Measurements from ENCODE around the gene ABCB9. TPM values are rescaled to one million over a fixed set of nuclear protein-coding genes. Genes with fewer than 3 reads are reported as not detected.
"Not testable (repeated sequence)": the region's sequence is repeated elsewhere in the genome, so short reads cannot be mapped to it uniquely, and the experiment has no call there.

The ABCB9 gene
- total RNA-seq, 2 donors from 2014 or later: 4.3 to 4.5 TPM

DNA sequence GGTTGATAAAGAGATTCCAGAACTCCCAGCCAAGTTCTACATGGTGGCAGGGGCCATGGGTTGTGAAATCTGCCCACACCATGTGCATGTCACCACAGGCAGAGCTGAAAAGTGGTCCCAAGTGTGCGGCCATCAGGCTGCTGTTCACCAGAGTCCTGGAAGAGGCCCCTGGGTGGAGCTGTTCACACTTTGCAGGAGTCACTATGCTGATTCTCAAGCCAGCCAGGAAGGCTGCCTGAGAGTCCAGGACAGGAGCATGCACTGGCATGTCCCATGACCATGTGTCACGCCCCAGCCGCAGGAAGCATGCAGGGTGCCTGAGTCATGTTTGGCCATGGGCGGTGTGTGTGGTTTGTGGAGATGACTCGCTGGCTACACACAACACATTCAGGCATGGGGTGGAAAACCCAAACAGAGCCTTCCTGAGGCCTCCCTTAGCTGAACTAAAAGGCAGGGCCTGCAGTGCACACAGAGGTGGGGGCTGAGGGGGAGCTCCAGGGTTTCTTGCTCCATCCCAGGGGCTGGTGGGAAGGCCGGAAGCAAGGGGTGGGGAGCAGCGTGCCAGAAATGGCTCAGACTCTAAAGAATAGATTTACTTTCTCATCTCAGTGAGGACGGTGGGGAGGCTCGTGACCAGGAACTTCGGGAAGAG, 19.4 kb downstream of the ABCB9 start:
- Histone ChIP-seq H3K36me3 (no peaks in the 10 kb centered on the region), H3K27me3 (no peaks in the 10 kb centered on the region), H3K9me3 (no peaks in the 10 kb centered on the region), H3K27ac (peak overlapping the region; percentile 53), H3K4me1 (peaks cover 19% of the 10 kb centered on the region), H3K9ac (ENCODE audit: low read depth in 2 of 2, low read length in 2 of 2) (peak overlapping the region; percentile 57 to 60), H3K4me3 (no peak overlapping the region)
- peak; percentile 85 for DNase-seq
- TF ChIP-seq, protein P1, sequence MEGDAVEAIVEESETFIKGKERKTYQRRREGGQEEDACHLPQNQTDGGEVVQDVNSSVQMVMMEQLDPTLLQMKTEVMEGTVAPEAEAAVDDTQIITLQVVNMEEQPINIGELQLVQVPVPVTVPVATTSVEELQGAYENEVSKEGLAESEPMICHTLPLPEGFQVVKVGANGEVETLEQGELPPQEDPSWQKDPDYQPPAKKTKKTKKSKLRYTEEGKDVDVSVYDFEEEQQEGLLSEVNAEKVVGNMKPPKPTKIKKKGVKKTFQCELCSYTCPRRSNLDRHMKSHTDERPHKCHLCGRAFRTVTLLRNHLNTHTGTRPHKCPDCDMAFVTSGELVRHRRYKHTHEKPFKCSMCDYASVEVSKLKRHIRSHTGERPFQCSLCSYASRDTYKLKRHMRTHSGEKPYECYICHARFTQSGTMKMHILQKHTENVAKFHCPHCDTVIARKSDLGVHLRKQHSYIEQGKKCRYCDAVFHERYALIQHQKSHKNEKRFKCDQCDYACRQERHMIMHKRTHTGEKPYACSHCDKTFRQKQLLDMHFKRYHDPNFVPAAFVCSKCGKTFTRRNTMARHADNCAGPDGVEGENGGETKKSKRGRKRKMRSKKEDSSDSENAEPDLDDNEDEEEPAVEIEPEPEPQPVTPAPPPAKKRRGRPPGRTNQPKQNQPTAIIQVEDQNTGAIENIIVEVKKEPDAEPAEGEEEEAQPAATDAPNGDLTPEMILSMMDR (IDR thresholded peaks at IDR 0.05): no peak
- intact Hi-C loops (cut with DNase I): no loop called here

DNA sequence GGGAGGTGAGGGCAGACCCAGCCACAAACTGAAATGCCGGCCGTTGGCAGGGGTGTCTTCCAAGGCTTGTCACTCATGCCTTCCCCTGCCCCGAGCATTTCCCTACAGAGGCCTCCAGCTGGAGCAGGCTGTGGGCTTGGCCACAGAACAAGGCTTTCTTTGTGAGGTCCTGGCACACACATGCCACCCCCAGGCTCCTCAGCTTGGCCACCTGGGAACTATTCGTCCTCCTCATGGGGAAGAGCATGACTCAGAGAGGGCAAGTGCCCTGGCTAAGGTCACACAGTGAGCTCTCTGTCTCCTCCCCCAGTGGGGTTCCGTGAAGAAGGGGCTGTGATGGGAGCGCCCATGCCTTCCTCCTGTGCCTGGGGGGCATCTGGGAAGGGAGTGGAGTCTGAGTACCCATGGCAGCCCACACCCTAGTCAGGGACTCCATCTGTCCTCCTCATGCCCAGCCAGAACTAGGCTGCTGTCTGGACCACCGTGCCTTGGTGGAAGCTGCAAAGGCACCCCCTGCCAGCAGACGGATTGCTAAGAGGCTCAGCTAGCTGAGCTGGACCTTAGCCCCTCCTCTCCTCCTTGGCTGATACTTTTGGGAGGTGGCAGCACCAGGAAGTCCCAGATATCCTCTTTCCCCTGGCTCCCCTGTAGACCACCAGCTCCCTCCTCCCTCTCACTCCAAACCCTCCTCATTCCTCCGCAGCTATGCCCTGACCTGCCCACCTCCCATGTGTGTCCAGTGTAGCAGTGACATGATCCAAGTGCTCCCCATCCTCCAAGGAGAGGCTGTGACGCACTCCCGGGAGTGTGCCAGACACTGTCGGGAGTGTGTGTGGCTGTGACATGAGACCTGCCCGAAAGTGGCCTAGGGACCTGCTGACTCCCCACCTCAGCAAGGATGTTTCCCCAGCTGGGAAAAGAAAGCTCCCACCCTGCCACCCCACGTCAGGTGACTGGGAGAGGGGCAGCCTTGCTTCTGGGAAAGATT, 21.4 kb downstream of the ABCB9 start:
- intact Hi-C loops (cut with DNase I): no loop called here
- DNase-seq: no peak
- Histone ChIP-seq H3K4me1 (peaks cover 19% of the 10 kb centered on the region), H3K27ac (no peak overlapping the region), H3K9me3 (no peaks in the 10 kb centered on the region), H3K27me3 (no peaks in the 10 kb centered on the region), H3K36me3 (no peaks in the 10 kb centered on the region), H3K9ac (ENCODE audit: low read depth in 2 of 2, low read length in 2 of 2) (peak overlapping the region in 1 of 2 donors; percentile 44), H3K4me3 (no peak overlapping the region)
- TF ChIP-seq, protein P1 (IDR thresholded peaks at IDR 0.05): no peak

DNA sequence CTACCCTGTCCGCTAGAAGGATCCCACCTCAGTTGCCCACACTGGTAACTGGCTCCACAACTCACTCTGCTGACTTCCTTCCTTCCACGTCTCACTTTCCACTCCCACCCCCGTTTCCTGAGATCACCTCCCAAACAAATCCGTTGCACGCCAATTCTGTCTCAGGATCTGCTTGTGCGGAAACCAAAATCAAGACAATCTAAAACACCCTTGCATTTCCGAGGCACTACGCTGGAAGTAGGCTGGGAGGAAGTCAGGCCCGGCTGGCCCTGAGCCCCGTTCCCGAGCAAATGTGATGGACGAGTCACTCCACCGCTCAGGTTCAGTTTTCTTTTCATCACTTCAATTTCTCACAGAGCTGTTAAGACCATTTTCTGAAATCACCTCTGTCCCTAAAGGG, 23.1 kb downstream of the ABCB9 start:
- Histone ChIP-seq H3K9me3 (no peaks in the 10 kb centered on the region), H3K4me1 (peaks cover 19% of the 10 kb centered on the region), H3K27me3 (no peaks in the 10 kb centered on the region), H3K4me3 (no peak overlapping the region), H3K9ac (ENCODE audit: low read depth in 2 of 2, low read length in 2 of 2) (no peak overlapping the region), H3K36me3 (no peaks in the 10 kb centered on the region), H3K27ac (no peak overlapping the region)
- TF ChIP-seq, protein P1 (IDR thresholded peaks at IDR 0.05): no peak
- intact Hi-C loops (cut with DNase I): no loop called here
- no peak for DNase-seq

DNA sequence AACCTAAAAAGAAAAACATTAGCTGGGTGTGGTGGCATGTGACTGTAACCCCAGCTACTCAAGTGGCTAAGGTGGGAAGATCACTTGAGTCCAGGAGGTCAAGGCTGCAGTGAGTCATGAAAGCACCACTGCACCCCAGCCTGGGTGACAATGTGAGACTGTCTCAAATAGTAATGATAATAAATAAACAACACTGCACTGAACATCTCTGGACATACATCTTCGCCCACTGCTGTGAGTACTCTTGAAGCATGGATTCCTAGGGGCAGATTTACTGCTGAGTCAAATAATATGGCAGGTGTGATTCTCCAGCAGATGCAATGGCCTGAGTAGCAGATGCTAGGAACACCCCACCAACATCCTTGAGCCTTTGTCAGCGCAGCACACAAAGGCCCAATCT, 23.6 kb downstream of the ABCB9 start:
- intact Hi-C loops (cut with DNase I): no loop called here

DNA sequence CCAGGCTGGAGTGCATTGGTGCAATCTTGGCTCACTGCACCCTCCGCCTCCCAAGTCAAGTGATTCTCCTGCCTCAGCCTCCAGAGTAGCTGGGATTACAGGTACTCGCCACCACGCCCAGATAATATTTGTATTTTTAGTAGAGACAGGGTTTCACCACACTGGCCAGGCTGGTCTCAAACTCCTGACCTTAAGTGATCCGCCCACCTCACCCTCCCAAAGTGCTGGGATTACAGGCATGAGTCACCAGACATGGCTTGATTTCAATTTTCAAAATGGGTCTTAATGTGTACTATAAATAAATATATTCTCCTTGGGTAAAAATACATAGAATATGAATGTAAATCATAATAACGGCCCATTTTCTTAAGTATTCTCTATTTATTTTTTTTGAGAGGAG, 24.9 kb downstream of the ABCB9 start:
- H3K4me3 ChIP-seq; H3K27me3 ChIP-seq; H3K9ac ChIP-seq (ENCODE audit: low read depth in 2 of 2, low read length in 2 of 2); H3K4me1 ChIP-seq; H3K9me3 ChIP-seq; H3K27ac ChIP-seq; H3K36me3 ChIP-seq; DNase-seq; intact Hi-C loops (cut with DNase I): not testable (repeated sequence)

More for the DNA sequence above, 23.6 kb downstream of the ABCB9 start:
- Histone ChIP-seq H3K36me3 (no peaks in the 10 kb centered on the region), H3K27ac (no peak overlapping the region), H3K27me3 (no peaks in the 10 kb centered on the region), H3K4me3 (no peak overlapping the region), H3K9ac (ENCODE audit: low read depth in 2 of 2, low read length in 2 of 2) (no peak overlapping the region), H3K9me3 (no peaks in the 10 kb centered on the region), H3K4me1 (peaks cover 16% of the 10 kb centered on the region)
- TF ChIP-seq, protein P1 (IDR thresholded peaks at IDR 0.05): no peak
- no peak for DNase-seq

All from colonic mucosa (tissue), 4 donors.